Measurements from ENCODE around the gene IPPK. TPM values are rescaled to one million over a fixed set of nuclear protein-coding genes. Genes with fewer than 3 reads are reported as not detected.

IPPK gene
- total RNA-seq, 4 donors from 2014 or later: 6.3 to 15.7 (median 10.1) TPM

GRCh38 chr9:92716557-92716956 is 46.6 kb upstream of the IPPK start:
- H3K27me3 ChIP-seq: no peaks in the 10 kb centered on the region

DNA sequence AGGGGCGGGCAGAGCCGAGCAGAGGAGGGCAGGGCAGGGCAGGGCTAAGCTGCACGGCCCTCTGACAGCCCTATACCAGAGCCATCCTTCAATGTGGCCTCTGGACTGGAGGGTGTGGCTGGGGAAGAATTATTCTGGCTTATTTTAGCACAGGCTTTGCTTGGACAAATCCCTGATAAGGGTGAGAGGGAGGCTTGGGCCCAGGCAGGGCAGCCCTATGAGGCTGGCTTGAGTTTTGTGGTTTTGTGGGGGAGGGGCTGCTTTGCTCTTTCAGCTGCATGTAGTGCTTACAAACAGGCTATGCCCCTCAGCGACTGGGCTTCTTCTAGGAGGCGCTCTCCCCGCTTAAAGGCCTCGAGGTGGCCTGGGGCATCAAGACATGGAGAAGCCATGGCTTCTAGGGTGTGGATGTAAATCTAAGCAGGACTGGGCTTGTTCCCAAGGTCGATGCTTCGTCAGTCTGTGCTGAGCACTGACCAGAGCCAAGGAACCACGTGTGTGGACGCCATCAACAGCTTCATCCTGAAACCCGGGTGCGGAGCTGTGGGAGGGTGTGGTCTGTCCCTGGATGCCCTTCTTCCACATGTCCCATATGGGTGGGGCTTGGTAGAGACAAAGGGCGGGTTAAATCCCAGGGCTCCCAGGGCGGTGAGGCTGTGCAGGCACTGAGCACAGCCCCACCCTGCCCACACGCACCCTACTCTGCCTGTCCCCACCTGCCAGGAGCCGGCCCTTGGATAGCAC is 45.7 kb upstream of the IPPK start:
- Histone ChIP-seq H3K36me3 (peaks cover 0 to 73% (median 0%) of the 10 kb centered on the region in 3 donors), H3K27me3 (no peaks in the 10 kb centered on the region), H3K4me3 (no peak overlapping the region), H3K4me1 (peaks cover 0 to 10% (median 5%) of the 10 kb centered on the region in 4 donors), H3K27ac (no peak overlapping the region), H3K9me3 (no peaks in the 10 kb centered on the region)
- no peak for DNase-seq
- TF ChIP-seq, protein P1, sequence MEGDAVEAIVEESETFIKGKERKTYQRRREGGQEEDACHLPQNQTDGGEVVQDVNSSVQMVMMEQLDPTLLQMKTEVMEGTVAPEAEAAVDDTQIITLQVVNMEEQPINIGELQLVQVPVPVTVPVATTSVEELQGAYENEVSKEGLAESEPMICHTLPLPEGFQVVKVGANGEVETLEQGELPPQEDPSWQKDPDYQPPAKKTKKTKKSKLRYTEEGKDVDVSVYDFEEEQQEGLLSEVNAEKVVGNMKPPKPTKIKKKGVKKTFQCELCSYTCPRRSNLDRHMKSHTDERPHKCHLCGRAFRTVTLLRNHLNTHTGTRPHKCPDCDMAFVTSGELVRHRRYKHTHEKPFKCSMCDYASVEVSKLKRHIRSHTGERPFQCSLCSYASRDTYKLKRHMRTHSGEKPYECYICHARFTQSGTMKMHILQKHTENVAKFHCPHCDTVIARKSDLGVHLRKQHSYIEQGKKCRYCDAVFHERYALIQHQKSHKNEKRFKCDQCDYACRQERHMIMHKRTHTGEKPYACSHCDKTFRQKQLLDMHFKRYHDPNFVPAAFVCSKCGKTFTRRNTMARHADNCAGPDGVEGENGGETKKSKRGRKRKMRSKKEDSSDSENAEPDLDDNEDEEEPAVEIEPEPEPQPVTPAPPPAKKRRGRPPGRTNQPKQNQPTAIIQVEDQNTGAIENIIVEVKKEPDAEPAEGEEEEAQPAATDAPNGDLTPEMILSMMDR (IDR thresholded peaks at IDR 0.05): no peak
- no peak for TF ChIP-seq POLR2A (IDR thresholded peaks at IDR 0.05)

More at GRCh38 chr9:92716557-92716956, 46.6 kb upstream of the IPPK start:
- H3K4me3 ChIP-seq: no peak overlapping the region
- H3K4me1 ChIP-seq: peaks cover 0 to 15% (median 5%) of the 10 kb centered on the region in 4 donors
- H3K9me3 ChIP-seq: no peaks in the 10 kb centered on the region
- H3K27ac ChIP-seq: peak overlapping the region in 1 of 4 donors; percentile 34
- no peak for TF ChIP-seq POLR2A (IDR thresholded peaks at IDR 0.05)
- TF ChIP-seq, protein P1 (IDR thresholded peaks at IDR 0.05): peak; percentile 82 to 94 (median 86)
- peak; percentile 79 to 90 (median 86) for DNase-seq
- peaks cover 0 to 74% (median 0%) of the 10 kb centered on the region in 3 donors for H3K36me3 ChIP-seq

- Histone ChIP-seq H3K27ac (no peak overlapping the region), H3K36me3 (peaks cover 0 to 68% (median 0%) of the 10 kb centered on the region in 3 donors), H3K4me1 (peaks cover 0 to 9% (median 4%) of the 10 kb centered on the region in 4 donors), H3K4me3 (no peak overlapping the region), H3K27me3 (no peaks in the 10 kb centered on the region), H3K9me3 (no peaks in the 10 kb centered on the region)
- no peak for DNase-seq
- TF ChIP-seq, protein P1 (IDR thresholded peaks at IDR 0.05): no peak
- no peak for TF ChIP-seq POLR2A (IDR thresholded peaks at IDR 0.05)
Measured at GRCh38 chr9:92714787-92715487, 45.0 kb upstream of the IPPK start.

DNA sequence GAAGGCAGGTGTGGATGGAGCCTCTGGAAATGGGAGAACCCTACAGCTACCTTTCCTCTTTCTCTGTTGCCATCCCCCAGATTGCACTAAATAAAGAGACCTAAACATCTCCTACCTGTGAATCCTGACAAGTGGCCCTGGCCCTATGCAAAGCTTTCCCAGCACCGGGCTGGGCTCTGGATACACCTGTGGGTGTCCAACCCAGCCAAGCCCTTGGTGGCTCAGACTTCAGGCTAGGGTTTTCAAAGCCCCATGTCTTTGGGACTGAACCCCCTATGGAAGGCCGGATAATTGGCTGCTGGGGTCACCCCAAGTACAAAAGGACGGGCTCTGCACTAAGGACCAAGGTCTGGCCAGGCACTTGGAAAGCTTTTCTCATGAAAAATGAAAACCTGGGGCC is 44.1 kb upstream of the IPPK start:
- Histone ChIP-seq H3K27me3 (no peaks in the 10 kb centered on the region), H3K4me1 (peaks cover 0 to 9% (median 4%) of the 10 kb centered on the region in 4 donors), H3K27ac (no peak overlapping the region), H3K9me3 (no peaks in the 10 kb centered on the region), H3K36me3 (peaks cover 0 to 58% (median 0%) of the 10 kb centered on the region in 3 donors), H3K4me3 (no peak overlapping the region)
- TF ChIP-seq, protein P1 (IDR thresholded peaks at IDR 0.05): no peak
- no peak for TF ChIP-seq POLR2A (IDR thresholded peaks at IDR 0.05)
- DNase-seq: no peak

DNA sequence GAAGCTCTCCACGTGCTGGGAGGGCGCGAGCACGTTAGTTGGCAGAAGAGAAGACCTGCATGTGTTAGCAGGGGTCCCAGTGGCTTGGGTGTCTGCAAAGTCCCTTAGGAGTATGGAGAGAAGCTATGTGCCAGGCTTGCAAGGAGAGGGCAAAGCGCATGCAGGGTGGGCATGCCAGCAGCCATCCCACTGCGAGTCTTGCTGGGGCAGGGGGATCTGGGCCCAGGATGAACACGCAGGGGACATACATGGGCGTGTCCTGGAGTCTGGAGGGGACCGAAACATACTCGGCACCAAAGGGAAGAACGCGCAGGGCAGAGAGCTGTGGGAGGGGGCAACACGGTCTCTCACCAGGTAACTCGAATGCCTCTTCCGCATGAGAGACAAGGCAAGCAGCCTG is 43.6 kb upstream of the IPPK start:
- no peak overlapping the region for H3K4me3 ChIP-seq
- H3K9me3 ChIP-seq: no peaks in the 10 kb centered on the region
- peaks cover 0 to 53% (median 0%) of the 10 kb centered on the region in 3 donors for H3K36me3 ChIP-seq
- no peak for DNase-seq
- H3K4me1 ChIP-seq: peaks cover 0 to 8% (median 4%) of the 10 kb centered on the region in 4 donors
- H3K27ac ChIP-seq: no peak overlapping the region
- no peaks in the 10 kb centered on the region for H3K27me3 ChIP-seq
- no peak for TF ChIP-seq POLR2A (IDR thresholded peaks at IDR 0.05)
- TF ChIP-seq, protein P1 (IDR thresholded peaks at IDR 0.05): no peak

Data from Peyer's patch (tissue), 4 donors.